NCI-H446 treated with DMSO at 0.1 percent for 48 hours (cell line): Measurements from ENCODE around the gene TCEA2.

Experiments
- DNase-seq: peaks from one replicate; lab custom pipeline; 2025; lab: John Stamatoyannopoulos, UW

TCEA2 gene

GRCh38 chr20:64049060-64049877, 13.7 kb upstream of the TCEA2 start, which contains the start of gene SOX18:
Gene SOX18 (minus strand): TSS chr20:64049639. CDS start chr20:64049516, 123 bp downstream.
- DNase-seq, result no peak

- no peak for DNase-seq
Observed at GRCh38 chr20:64049878-64050260, 13.1 kb upstream of the TCEA2 start.

- DNase-seq, result no peak
Observed at GRCh38 chr20:64050261-64051032, 12.6 kb upstream of the TCEA2 start.

- DNase-seq, result no peak
Observed at GRCh38 chr20:64051033-64051452, 12.0 kb upstream of the TCEA2 start.

GRCh38 chr20:64051561-64052325, 11.3 kb upstream of the TCEA2 start:
- no peak for DNase-seq

- DNase-seq, result no peak
Observed at GRCh38 chr20:64052326-64052722, 10.7 kb upstream of the TCEA2 start.

- no peak for DNase-seq
Observed at GRCh38 chr20:64052987-64053840, 9.8 kb upstream of the TCEA2 start.

- DNase-seq, result peak; percentile 43
Observed at GRCh38 chr20:64053841-64054661, 8.9 kb upstream of the TCEA2 start.

GRCh38 chr20:64055396-64055892, 7.6 kb upstream of the TCEA2 start:
- no peak for DNase-seq

- peak; percentile 53 for DNase-seq
Observed at GRCh38 chr20:64055893-64056638, 6.9 kb upstream of the TCEA2 start.

GRCh38 chr20:64056639-64056888, 6.4 kb upstream of the TCEA2 start:
- no peak for DNase-seq

- DNase-seq, result no peak
Observed at GRCh38 chr20:64056889-64057627, 5.9 kb upstream of the TCEA2 start.

GRCh38 chr20:64057628-64058498, 5.1 kb upstream of the TCEA2 start:
- DNase-seq, result no peak

GRCh38 chr20:64058536-64058935, 4.5 kb upstream of the TCEA2 start:
- no peak for DNase-seq

GRCh38 chr20:64062276-64062595, 762 bp upstream of the TCEA2 start:
- DNase-seq, result no peak

- DNase-seq, result no peak
Observed at GRCh38 chr20:64063389-64064144, 569 bp downstream of the TCEA2 start.

- no peak for DNase-seq
Observed at GRCh38 chr20:64064145-64064698, 1.2 kb downstream of the TCEA2 start.
